Adrenal gland (tissue), 5 donors: Measurements from ENCODE around the gene ORAI3.

ENCODE experiments used
- POLR2A ChIP-seq, 2 donors: fragments of 450-650 bp; IDR thresholded peaks; one replicate each; pipeline ENCODE4 v1.6.1; 2017; ENCODE audit warnings: antibody characterized with exemption in 2 of 2, mild to moderate bottlenecking in 2 of 2, moderate library complexity in 1 of 2
- TF ChIP-seq, protein P1 (sequence below), 6 experiments: fragments of 450-650 bp in 4 of 6; fragments of 200-600 bp in 2 of 6; sonication (generic) in 1 of 6; IDR thresholded peaks; 1 replicate in 5 of 6; 2 replicates in 1 of 6; pipeline versions ENCODE4 v1.5.1 to v1.8.0; 2016 to 2021; ENCODE audit warnings: antibody characterized with exemption in 6 of 6, mild to moderate bottlenecking in 2 of 6, moderate library complexity in 1 of 6
- donor health status: DM: no; HTN: no; CAD: no.

DNA sequence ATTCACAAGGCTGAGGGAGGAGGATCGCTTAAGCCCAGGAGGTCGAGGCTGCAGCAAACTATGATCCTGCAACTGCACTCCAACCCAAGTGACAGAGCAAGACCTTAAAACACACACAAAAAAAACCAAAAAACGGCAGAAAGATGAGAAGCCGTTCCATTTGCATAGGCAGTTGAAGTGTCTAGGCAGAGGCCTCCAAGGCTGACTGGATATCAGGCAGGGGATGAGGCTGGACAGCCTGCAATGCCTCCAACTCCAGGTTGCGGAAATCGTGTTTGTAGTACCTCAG is 27.5 kb upstream of the ORAI3 start:
- TF ChIP-seq, protein P1, sequence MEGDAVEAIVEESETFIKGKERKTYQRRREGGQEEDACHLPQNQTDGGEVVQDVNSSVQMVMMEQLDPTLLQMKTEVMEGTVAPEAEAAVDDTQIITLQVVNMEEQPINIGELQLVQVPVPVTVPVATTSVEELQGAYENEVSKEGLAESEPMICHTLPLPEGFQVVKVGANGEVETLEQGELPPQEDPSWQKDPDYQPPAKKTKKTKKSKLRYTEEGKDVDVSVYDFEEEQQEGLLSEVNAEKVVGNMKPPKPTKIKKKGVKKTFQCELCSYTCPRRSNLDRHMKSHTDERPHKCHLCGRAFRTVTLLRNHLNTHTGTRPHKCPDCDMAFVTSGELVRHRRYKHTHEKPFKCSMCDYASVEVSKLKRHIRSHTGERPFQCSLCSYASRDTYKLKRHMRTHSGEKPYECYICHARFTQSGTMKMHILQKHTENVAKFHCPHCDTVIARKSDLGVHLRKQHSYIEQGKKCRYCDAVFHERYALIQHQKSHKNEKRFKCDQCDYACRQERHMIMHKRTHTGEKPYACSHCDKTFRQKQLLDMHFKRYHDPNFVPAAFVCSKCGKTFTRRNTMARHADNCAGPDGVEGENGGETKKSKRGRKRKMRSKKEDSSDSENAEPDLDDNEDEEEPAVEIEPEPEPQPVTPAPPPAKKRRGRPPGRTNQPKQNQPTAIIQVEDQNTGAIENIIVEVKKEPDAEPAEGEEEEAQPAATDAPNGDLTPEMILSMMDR (IDR thresholded peaks at IDR 0.05): no peak
- TF ChIP-seq POLR2A (IDR thresholded peaks at IDR 0.05): no peak
